Uterus (tissue), 4 donors: ENCODE data around the gene IQSEC1. TPM values are rescaled to one million over a fixed set of nuclear protein-coding genes. Genes with fewer than 3 reads are reported as not detected.
A peak's percentile ranks its signal among the peaks of the same experiment; 100 is the strongest.

Experiments
- DNase-seq, 2 donors: peaks; one replicate each; pipeline ENCODE4 v3.0.0-alpha.2; 2019 to 2020
- H3K27ac ChIP-seq, 2 donors: fragments of 200-600 bp; sonication (generic); 1 replicate in 1 of 2; 2 replicates in 1 of 2; pipeline ENCODE4 v1.5.1; 2016 to 2018
- H3K27me3 ChIP-seq, 2 donors: fragments of 200-600 bp; sonication (generic); one replicate each; pipeline ENCODE4 v1.5.1; 2018 to 2019; ENCODE audit warnings: control low read depth in 1 of 2
- H3K36me3 ChIP-seq, 2 donors: fragments of 200-600 bp; sonication (generic); one replicate each; pipeline ENCODE4 v1.5.1; 2019; ENCODE audit warnings: control low read depth in 1 of 2
- H3K4me1 ChIP-seq, 2 donors: fragments of 200-600 bp; sonication (generic); one replicate each; pipeline ENCODE4 v1.5.1; 2018 to 2019; ENCODE audit warnings: control low read depth in 1 of 2
- H3K4me3 ChIP-seq, 2 donors: fragments of 200-600 bp; sonication (generic); 1 replicate in 1 of 2; 2 replicates in 1 of 2; pipeline ENCODE4 v1.5.1; 2018 to 2019; ENCODE audit warnings: mild to moderate bottlenecking in 1 of 2
- H3K9me3 ChIP-seq, 2 donors: fragments of 200-600 bp; sonication (generic); one replicate each; pipeline ENCODE4 v1.5.1; 2019; ENCODE audit warnings: control low read depth in 1 of 2
- POLR2A ChIP-seq, 2 donors: fragments of 450-650 bp; IDR thresholded peaks; one replicate each; pipeline ENCODE4 v1.6.1; 2016; ENCODE audit warnings: antibody characterized with exemption in 2 of 2, mild to moderate bottlenecking in 1 of 2, moderate library complexity in 1 of 2
- intact Hi-C: fragments of 100-400 bp; cut with DNase I; formaldehyde crosslinking; loops from one replicate; pipeline ENCODE4 v1.15.1; 2023; ENCODE audit warnings: low total_unique reads
- total RNA-seq, 4 donors: library from RNA; depleted of rRNA in 3 of 4; stranded (reverse); fragments of >200 nt in 3 of 4; gene quantifications; one replicate each; pipeline versions ENCODE4 v1.1.0 to v1.2.4, GENCODE V29; 2014 to 2023
- TF ChIP-seq, protein P1 (sequence below), 4 experiments: fragments of 200-600 bp in 2 of 4; fragments of 450-650 bp in 2 of 4; sonication (generic) in 2 of 4; IDR thresholded peaks; one replicate each; pipeline ENCODE4 v1.5.1; 2016 to 2019; ENCODE audit warnings: antibody characterized with exemption in 4 of 4, mild to moderate bottlenecking in 2 of 4, moderate library complexity in 1 of 4
- donor health status: DM: yes; HTN: yes; CAD: no.

The IQSEC1 gene
- total RNA-seq, 4 donors from 2014 or later = 17.9 to 61.4 (median 49.7) TPM

GRCh38 chr3:12969486-12969885, 103.7 kb downstream of the IQSEC1 start:
- H3K9me3 ChIP-seq = no peaks in the 10 kb centered on the region
- TF ChIP-seq, protein P1, sequence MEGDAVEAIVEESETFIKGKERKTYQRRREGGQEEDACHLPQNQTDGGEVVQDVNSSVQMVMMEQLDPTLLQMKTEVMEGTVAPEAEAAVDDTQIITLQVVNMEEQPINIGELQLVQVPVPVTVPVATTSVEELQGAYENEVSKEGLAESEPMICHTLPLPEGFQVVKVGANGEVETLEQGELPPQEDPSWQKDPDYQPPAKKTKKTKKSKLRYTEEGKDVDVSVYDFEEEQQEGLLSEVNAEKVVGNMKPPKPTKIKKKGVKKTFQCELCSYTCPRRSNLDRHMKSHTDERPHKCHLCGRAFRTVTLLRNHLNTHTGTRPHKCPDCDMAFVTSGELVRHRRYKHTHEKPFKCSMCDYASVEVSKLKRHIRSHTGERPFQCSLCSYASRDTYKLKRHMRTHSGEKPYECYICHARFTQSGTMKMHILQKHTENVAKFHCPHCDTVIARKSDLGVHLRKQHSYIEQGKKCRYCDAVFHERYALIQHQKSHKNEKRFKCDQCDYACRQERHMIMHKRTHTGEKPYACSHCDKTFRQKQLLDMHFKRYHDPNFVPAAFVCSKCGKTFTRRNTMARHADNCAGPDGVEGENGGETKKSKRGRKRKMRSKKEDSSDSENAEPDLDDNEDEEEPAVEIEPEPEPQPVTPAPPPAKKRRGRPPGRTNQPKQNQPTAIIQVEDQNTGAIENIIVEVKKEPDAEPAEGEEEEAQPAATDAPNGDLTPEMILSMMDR (IDR thresholded peaks at IDR 0.05) = no peak
- TF ChIP-seq POLR2A (IDR thresholded peaks at IDR 0.05) = no peak
- intact Hi-C loops = no loop called here
- no peak overlapping the region for H3K4me3 ChIP-seq
- no peak for DNase-seq
- peaks cover 0 to 13% of the 10 kb centered on the region in 2 donors for H3K4me1 ChIP-seq
- no peak overlapping the region for H3K27ac ChIP-seq
- no peaks in the 10 kb centered on the region for H3K27me3 ChIP-seq
- no peaks in the 10 kb centered on the region for H3K36me3 ChIP-seq

GRCh38 chr3:12968541-12968940, 104.7 kb downstream of the IQSEC1 start:
- Histone ChIP-seq H3K4me3 (no peak overlapping the region), H3K27me3 (no peaks in the 10 kb centered on the region), H3K9me3 (no peaks in the 10 kb centered on the region), H3K27ac (no peak overlapping the region), H3K4me1 (peaks cover 0 to 13% of the 10 kb centered on the region in 2 donors), H3K36me3 (no peaks in the 10 kb centered on the region)
- no peak for DNase-seq
- intact Hi-C loops = no loop called here
- TF ChIP-seq POLR2A (IDR thresholded peaks at IDR 0.05) = no peak
- TF ChIP-seq, protein P1 (IDR thresholded peaks at IDR 0.05) = no peak

- TF ChIP-seq POLR2A (IDR thresholded peaks at IDR 0.05) = peak; percentile 31 to 44
- TF ChIP-seq, protein P1 (IDR thresholded peaks at IDR 0.05) = no peak
- H3K4me1 ChIP-seq = peaks cover 0 to 13% of the 10 kb centered on the region in 2 donors
- intact Hi-C loops = no loop called here
These were observed 105.5 kb downstream of the IQSEC1 start for GRCh38 chr3:12967606-12968351.

DNA sequence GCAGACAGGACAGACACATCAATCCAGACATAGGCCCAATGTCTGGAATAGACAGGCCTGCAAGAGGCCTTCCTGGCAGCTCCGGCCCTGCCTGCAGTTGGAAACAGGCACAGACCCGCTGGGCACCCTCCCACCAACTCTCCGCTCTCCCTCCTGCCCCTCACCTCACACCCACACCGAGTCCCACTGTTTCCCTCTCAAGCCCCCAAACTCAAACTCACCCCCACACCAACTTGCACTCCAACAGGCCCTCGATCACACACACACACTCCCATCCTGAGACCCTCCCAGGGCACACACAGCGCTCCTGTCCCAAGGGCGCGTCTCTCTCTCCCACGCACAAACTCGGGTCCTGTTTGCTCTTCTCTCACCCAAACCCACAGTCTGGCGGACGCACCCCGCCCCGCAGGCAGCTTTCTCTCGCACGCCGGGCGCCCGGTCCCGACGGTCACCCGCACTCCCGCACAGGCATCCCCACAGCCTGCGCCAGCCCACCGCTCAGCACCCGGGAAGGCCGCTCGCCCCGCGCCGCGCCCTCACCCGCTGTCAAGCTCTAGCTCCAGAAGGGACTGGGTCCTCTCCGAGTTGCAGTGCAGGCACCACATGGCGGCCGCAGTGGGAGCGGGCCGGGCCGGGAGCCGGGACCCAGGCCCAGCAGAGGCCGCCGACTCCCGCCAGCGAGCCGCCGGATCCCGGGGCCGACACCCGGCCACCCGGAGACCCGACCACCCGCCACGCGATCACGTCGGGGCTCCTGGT, 106.2 kb downstream of the IQSEC1 start:
- Histone ChIP-seq H3K4me3 (peak overlapping the region; percentile 49 to 93), H3K27me3 (no peaks in the 10 kb centered on the region), H3K4me1 (peaks cover 0 to 13% of the 10 kb centered on the region in 2 donors), H3K36me3 (no peaks in the 10 kb centered on the region), H3K27ac (peak overlapping the region; percentile 67 to 80), H3K9me3 (no peaks in the 10 kb centered on the region)
- peak; percentile 28 to 47 for TF ChIP-seq POLR2A (IDR thresholded peaks at IDR 0.05)
- TF ChIP-seq, protein P1 (IDR thresholded peaks at IDR 0.05) = peak in 1 of 4 experiments; percentile 13
- DNase-seq = no peak
- intact Hi-C loops = no loop called here

More at GRCh38 chr3:12967606-12968351, 105.5 kb downstream of the IQSEC1 start:
- peak; percentile 91 to 94 for DNase-seq
- no peaks in the 10 kb centered on the region for H3K36me3 ChIP-seq
- H3K27ac ChIP-seq = peak overlapping the region; percentile 67 to 80
- H3K9me3 ChIP-seq = no peaks in the 10 kb centered on the region
- peak overlapping the region; percentile 49 to 93 for H3K4me3 ChIP-seq
- H3K27me3 ChIP-seq = no peaks in the 10 kb centered on the region
